HFFc6 (cell line): ENCODE measurements around the gene PLS3. TPM values are rescaled to one million over a fixed set of nuclear protein-coding genes. Genes with fewer than 3 reads are reported as not detected.
"Not testable (repeated sequence)": the region's sequence is repeated elsewhere in the genome, so short reads cannot be mapped to it uniquely, and the experiment has no call there.

Experiments
- DNase-seq: peaks from one replicate; pipeline ENCODE4 v3.0.0-alpha.2; 2018
- H3K27ac Mint-ChIP-seq: 2 replicates; pipeline ENCODE4 v1.8.0; 2020; ENCODE audit warnings: mild to moderate bottlenecking, mixed read lengths
- H3K27me3 Mint-ChIP-seq: 2 replicates; pipeline ENCODE4 v1.8.0; 2021; ENCODE audit warnings: mild to moderate bottlenecking, moderate library complexity, mixed read lengths; ENCODE audit not compliant: insufficient read depth
- H3K36me3 Mint-ChIP-seq: 2 replicates; pipeline ENCODE4 v1.8.0; 2021; ENCODE audit warnings: low read depth, mixed read lengths
- H3K4me1 Mint-ChIP-seq: 2 replicates; pipeline ENCODE4 v1.8.0; 2020; ENCODE audit warnings: low read depth, mixed read lengths
- H3K4me3 Mint-ChIP-seq: 2 replicates; pipeline ENCODE4 v1.8.0; 2020; ENCODE audit warnings: mild to moderate bottlenecking, moderate library complexity, mixed read lengths
- H3K9me3 Mint-ChIP-seq: 2 replicates; pipeline ENCODE4 v1.8.0; 2020; ENCODE audit warnings: mild to moderate bottlenecking, mixed read lengths
- total RNA-seq, 6 experiments: library from RNA; stranded (reverse); fragmentation: NEBNext Ultra II Directional; extraction: Animal tissue kit (Norgen Biotek cat#: 25700); gene quantifications; 2 replicates in 1 of 6; 3 replicates in 5 of 6; pipeline ENCODE4 v1.2.3, GENCODE V29; 2021
- TF ChIP-seq, protein P1 (sequence below): fragments of 200-600 bp; sonication (generic); IDR thresholded peaks from 2 replicates; pipeline ENCODE4 v1.5.0; 2021; ENCODE audit warnings: antibody characterized with exemption, mild to moderate bottlenecking

Gene PLS3
- total RNA-seq, 6 experiments from 2014 or later: 206 to 281 (median 254) TPM

DNA sequence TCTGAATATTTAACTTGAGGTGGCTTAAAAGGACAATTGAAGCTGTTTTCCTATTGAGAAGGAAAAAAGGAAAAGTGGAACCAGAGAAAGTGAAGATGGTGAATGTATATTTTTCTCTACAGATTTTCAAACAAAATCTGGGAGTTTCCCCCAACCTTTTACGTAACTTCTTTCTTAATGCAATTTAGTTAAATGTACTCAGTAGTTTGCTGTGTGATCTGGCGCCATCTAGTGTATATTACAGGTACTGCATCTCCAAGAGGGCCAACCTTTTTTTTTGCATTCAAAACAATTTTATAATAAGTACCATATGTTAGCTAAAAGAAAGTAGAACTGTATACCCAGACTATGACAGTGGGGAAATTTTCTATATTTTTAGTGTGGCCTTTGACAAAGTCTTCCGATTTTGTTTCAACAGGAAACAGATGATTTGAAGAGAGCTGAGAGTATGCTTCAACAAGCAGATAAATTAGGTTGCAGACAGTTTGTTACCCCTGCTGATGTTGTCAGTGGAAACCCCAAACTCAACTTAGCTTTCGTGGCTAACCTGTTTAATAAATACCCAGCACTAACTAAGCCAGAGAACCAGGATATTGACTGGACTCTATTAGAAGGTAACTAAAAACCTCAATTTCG lies 82.0 kb downstream of the PLS3 start:
- Mint-ChIP-seq H3K4me3 (no peak overlapping the region), H3K27me3 (no peaks in the 10 kb centered on the region), H3K27ac (peak overlapping the region; percentile 81), H3K4me1 (peaks cover 15% of the 10 kb centered on the region), H3K36me3 (peaks cover 4% of the 10 kb centered on the region; the same call in 1 of the 2 replicates), H3K9me3 (no peaks in the 10 kb centered on the region)
- TF ChIP-seq, protein P1, sequence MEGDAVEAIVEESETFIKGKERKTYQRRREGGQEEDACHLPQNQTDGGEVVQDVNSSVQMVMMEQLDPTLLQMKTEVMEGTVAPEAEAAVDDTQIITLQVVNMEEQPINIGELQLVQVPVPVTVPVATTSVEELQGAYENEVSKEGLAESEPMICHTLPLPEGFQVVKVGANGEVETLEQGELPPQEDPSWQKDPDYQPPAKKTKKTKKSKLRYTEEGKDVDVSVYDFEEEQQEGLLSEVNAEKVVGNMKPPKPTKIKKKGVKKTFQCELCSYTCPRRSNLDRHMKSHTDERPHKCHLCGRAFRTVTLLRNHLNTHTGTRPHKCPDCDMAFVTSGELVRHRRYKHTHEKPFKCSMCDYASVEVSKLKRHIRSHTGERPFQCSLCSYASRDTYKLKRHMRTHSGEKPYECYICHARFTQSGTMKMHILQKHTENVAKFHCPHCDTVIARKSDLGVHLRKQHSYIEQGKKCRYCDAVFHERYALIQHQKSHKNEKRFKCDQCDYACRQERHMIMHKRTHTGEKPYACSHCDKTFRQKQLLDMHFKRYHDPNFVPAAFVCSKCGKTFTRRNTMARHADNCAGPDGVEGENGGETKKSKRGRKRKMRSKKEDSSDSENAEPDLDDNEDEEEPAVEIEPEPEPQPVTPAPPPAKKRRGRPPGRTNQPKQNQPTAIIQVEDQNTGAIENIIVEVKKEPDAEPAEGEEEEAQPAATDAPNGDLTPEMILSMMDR: peak; percentile 94
- peak; percentile 39 for DNase-seq

DNA sequence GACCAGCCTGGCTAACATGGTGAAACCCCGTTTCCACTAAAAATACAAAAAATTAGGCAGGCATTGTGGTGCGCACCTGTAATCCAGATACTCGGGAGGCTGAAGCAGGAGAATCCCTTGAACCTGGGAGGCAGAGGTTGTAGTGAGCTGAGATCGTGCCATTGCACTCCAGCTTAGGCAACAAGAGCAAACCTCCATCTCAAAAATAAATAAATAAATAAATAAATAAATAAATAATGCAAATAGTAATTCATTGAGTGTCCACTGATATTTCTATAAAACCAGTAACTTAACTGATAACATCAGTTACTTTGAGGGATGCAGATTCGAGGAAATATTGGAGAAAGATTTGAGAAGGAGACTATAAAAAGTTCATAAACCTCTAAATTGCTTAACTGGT lies 83.4 kb downstream of the PLS3 start:
- not testable (repeated sequence) for H3K27ac Mint-ChIP-seq, H3K36me3 Mint-ChIP-seq, H3K4me3 Mint-ChIP-seq, DNase-seq, H3K27me3 Mint-ChIP-seq, H3K9me3 Mint-ChIP-seq
- peaks cover 22% of the 10 kb centered on the region for H3K4me1 Mint-ChIP-seq

DNA sequence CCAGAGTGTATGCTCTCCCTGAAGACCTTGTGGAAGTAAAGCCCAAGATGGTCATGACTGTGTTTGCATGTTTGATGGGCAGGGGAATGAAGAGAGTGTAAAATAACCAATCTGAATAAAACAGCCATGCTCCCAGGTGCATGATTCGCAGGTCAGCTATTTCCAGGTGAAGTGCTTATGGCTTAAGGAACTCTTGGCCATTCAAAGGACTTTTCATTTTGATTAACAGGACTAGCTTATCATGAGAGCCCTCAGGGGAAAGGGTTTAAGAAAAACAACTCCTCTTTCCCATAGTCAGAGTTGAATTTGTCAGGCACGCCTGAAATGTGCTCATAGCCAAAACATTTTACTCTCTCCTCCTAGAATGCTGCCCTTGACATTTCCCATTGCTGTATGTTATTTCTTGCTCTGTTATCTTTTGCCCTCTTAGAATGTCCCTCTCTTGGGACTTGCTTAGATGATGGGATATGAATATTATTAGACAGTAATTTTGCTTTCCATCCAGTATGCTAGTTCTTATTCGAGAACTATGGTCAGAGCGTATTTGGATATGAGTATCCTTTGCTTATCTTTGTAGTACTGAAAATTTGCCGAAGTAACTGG lies 88.6 kb downstream of the PLS3 start:
- peak overlapping the region; percentile 38; the same call in 1 of the 2 replicates for H3K27ac Mint-ChIP-seq
- no peaks in the 10 kb centered on the region for H3K9me3 Mint-ChIP-seq
- TF ChIP-seq, protein P1: no peak
- H3K4me1 Mint-ChIP-seq: peaks cover 23% of the 10 kb centered on the region
- H3K36me3 Mint-ChIP-seq: no peaks in the 10 kb centered on the region; the same call in 1 of the 2 replicates
- peaks cover 4% of the 10 kb centered on the region for H3K27me3 Mint-ChIP-seq
- H3K4me3 Mint-ChIP-seq: no peak overlapping the region
- no peak for DNase-seq

DNA sequence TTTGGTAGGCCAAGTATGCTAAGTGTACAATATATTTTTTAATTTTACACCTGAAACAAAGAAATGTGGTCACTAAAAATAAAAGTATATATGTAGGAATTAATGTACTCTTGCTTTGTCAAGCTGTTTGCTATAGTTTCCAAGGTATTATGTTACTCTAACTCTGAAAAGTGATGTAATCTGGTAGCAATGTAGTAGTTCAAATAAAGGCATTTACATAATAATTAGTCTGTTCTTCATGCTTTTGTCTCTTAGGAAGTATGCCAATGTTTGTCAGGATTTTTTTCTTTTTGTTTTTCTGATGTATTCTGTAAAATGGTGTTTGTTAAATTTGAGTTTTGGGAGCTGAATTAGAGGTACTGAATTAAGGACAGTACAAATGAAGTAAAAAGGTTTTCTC lies 89.5 kb downstream of the PLS3 start:
- peak overlapping the region; percentile 69 for H3K27ac Mint-ChIP-seq
- no peaks in the 10 kb centered on the region; the same call in 1 of the 2 replicates for H3K36me3 Mint-ChIP-seq
- DNase-seq: no peak
- no peak overlapping the region for H3K4me3 Mint-ChIP-seq
- TF ChIP-seq, protein P1: no peak
- H3K9me3 Mint-ChIP-seq: no peaks in the 10 kb centered on the region
- peaks cover 23% of the 10 kb centered on the region for H3K4me1 Mint-ChIP-seq
- peaks cover 4% of the 10 kb centered on the region for H3K27me3 Mint-ChIP-seq

DNA sequence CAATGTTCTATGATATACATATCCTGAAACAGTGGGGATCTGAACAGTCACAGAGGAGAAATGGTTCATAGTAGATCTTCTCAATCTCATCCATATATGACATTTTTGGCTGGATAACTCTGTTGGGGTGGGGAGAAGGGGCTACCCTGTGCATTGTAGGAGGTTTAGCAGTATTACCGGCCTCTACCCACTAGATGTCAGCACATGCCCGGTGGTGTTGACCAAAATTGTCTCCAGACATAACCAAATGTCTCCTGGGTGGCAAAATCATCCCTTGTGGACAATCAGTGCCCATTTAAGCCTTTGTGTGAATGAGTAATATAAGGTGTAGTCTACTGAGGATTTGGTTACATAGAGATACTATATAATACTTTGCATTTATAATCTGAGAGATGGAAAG lies 89.9 kb downstream of the PLS3 start:
- TF ChIP-seq, protein P1: peak; percentile 69
- Mint-ChIP-seq H3K4me1 (peaks cover 23% of the 10 kb centered on the region), H3K9me3 (no peaks in the 10 kb centered on the region), H3K36me3 (no peaks in the 10 kb centered on the region; the same call in 1 of the 2 replicates), H3K27ac (peak overlapping the region; percentile 69), H3K27me3 (peaks cover 4% of the 10 kb centered on the region), H3K4me3 (no peak overlapping the region)
- peak; percentile 17 for DNase-seq

DNA sequence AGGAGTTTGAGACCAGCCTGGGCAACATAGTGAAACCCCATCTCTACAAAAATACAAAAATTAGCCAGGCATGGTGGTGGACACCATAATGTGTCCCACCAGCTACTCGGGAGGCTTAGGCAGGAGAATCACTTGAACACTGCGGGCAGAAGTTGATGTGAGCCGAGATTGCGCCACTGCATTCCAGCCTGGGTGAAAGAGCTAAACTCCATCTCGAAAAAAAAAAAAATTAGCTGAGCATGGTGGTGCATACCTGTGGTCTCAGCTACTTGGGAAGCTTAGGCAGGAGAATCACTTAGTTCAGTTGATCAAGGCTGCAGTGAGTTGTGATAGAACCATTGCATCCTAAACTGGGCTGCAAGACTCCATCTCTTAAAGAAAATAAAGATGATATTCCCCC lies 91.2 kb downstream of the PLS3 start:
- H3K4me1 Mint-ChIP-seq: peaks cover 23% of the 10 kb centered on the region

More for the DNA sequence above, 91.2 kb downstream of the PLS3 start:
- H3K4me3 Mint-ChIP-seq: no peak overlapping the region
- TF ChIP-seq, protein P1: no peak
- H3K36me3 Mint-ChIP-seq: no peaks in the 10 kb centered on the region; the same call in 1 of the 2 replicates
- peaks cover 4% of the 10 kb centered on the region for H3K27me3 Mint-ChIP-seq
- H3K9me3 Mint-ChIP-seq: no peaks in the 10 kb centered on the region
- no peak overlapping the region for H3K27ac Mint-ChIP-seq
- no peak for DNase-seq
